HCT116 (cell line): ENCODE data around the gene IFIT5. TPM values are rescaled to one million over a fixed set of nuclear protein-coding genes. Genes with fewer than 3 reads are reported as not detected.

Source experiments
- ATAC-seq: fragments of 200-7000 bp; cut with Tn5 transposase; 2 replicates; pipeline ENCODE4 v1.9.1; 2020; ENCODE audit warnings: mild to moderate bottlenecking, moderate library complexity
- BruUV-seq: library from RNA; stranded (reverse); fragments of 400-500 nt; replicated peaks from 2 replicates; lab custom pipeline; 2021; lab: Mats Ljungman, UMichigan
- CTCF ChIA-PET: fragments of 300-600 bp; sonication (Branson Sonifier 250); formaldehyde crosslinking; loops from one replicate; lab custom pipeline; 2021; ENCODE audit warnings: antibody characterized with exemption; lab: Charles Lee
- POLR2A ChIA-PET: fragments of 300-600, 350-600 bp; sonication (Branson Sonifier 250); formaldehyde crosslinking; loops from one replicate; lab custom pipeline; 2021; ENCODE audit warnings: antibody characterized with exemption; lab: Charles Lee
- RAD21 ChIA-PET, 2 experiments: fragments of 300-600 bp; sonication (Branson Sonifier 250); formaldehyde crosslinking; loops; one replicate each; lab custom pipeline; 2023; ENCODE audit warnings: low total read pairs in 2 of 2; ENCODE audit not compliant: uncharacterized antibody in 2 of 2, unreplicated experiment in 2 of 2, low non-redundant PET in 1 of 2; lab: Charles Lee
- DNase-seq: peaks from one replicate; pipeline ENCODE4 v3.0.0-alpha.2; 2010; ENCODE audit warnings: low read depth, low spot score
- H2AFZ ChIP-seq: fragments of 200-600 bp; shearing (Covaris generic), sonication (generic); 2 replicates; pipeline ENCODE4 v1.6.1; 2017; ENCODE audit warnings: low read depth, mixed run types, mixed read lengths, antibody characterized with exemption, low read length; ENCODE audit not compliant: poor library complexity, severe bottlenecking
- H3K27ac ChIP-seq: 2 replicates; pipeline ENCODE4 v1.5.1; 2012; ENCODE audit warnings: low read depth, low read length
- H3K27me3 ChIP-seq: fragments of 200-600 bp; sonication (generic); 2 replicates; pipeline ENCODE4 v1.6.1; 2016; ENCODE audit warnings: mixed run types, low read length, mixed read lengths; ENCODE audit not compliant: insufficient read depth
- H3K36me3 ChIP-seq, 2 experiments: fragments of 200-500 bp in 1 of 2; fragments of 200-600 bp in 1 of 2; sonication (Bioruptor generic) in 1 of 2; sonication (generic) in 1 of 2; 2 replicates each; pipeline versions ENCODE4 v1.5.1 to v1.6.1; 2014 to 2016; ENCODE audit warnings: low read length in 2 of 2, inconsistent platforms in 1 of 2, mixed read lengths in 1 of 2, mixed run types in 1 of 2; ENCODE audit not compliant: insufficient read depth in 2 of 2, control insufficient read depth in 1 of 2
- H3K4me1 ChIP-seq, 2 experiments: fragments of 200-600 bp in 1 of 2; sonication (generic) in 1 of 2; 2 replicates each; pipeline versions ENCODE4 v1.5.1 to v1.6.1; 2012 to 2017; ENCODE audit warnings: low read length in 2 of 2, inconsistent platforms in 1 of 2, mild to moderate bottlenecking in 1 of 2, mixed read lengths in 1 of 2, mixed run types in 1 of 2, moderate library complexity in 1 of 2; ENCODE audit not compliant: insufficient read depth in 2 of 2, control insufficient read depth in 1 of 2
- H3K4me2 ChIP-seq: fragments of 200-600 bp; sonication (generic); 2 replicates; pipeline ENCODE4 v1.6.1; 2017; ENCODE audit warnings: mixed run types, low read length, mixed read lengths
- H3K4me3 ChIP-seq, 2 experiments: fragments of 200-600 bp in 1 of 2; sonication (generic) in 1 of 2; replicated peaks in 1 of 2; 2 replicates each; pipeline ENCODE4 v1.5.1; 2011 to 2016; ENCODE audit warnings: low read length in 2 of 2, control low read depth in 1 of 2, low read depth in 1 of 2, mild to moderate bottlenecking in 1 of 2, mixed read lengths in 1 of 2, mixed run types in 1 of 2
- H3K79me2 ChIP-seq: fragments of 200-600 bp; sonication (generic); 2 replicates; pipeline ENCODE4 v1.6.1; 2017; ENCODE audit warnings: mild to moderate bottlenecking, mixed run types, low read length, moderate library complexity, mixed read lengths; ENCODE audit not compliant: insufficient read depth
- H3K9ac ChIP-seq: fragments of 200-600 bp; sonication (generic); 2 replicates; pipeline ENCODE4 v1.6.1; 2016; ENCODE audit warnings: low read length, mixed read lengths
- H3K9me2 ChIP-seq: fragments of 200-600 bp; sonication (generic), shearing (Covaris generic); 2 replicates; pipeline ENCODE4 v1.6.1; 2017; ENCODE audit warnings: mixed run types, mild to moderate bottlenecking, moderate library complexity; ENCODE audit not compliant: insufficient read depth
- H3K9me3 ChIP-seq, 2 experiments: fragments of 200-500 bp in 1 of 2; fragments of 200-600 bp in 1 of 2; sonication (Bioruptor generic) in 1 of 2; sonication (generic) in 1 of 2; 2 replicates each; pipeline ENCODE4 v1.6.1; 2014 to 2017; ENCODE audit warnings: low read length in 2 of 2, mixed read lengths in 2 of 2, inconsistent platforms in 1 of 2, low read depth in 1 of 2, mild to moderate bottlenecking in 1 of 2, mixed run types in 1 of 2, moderate library complexity in 1 of 2; ENCODE audit not compliant: control insufficient read depth in 1 of 2, insufficient read depth in 1 of 2
- H4K20me1 ChIP-seq: fragments of 200-600 bp; sonication (generic), shearing (Covaris generic); 2 replicates; pipeline ENCODE4 v1.6.1; 2017; ENCODE audit warnings: mixed run types, mild to moderate bottlenecking, moderate library complexity; ENCODE audit not compliant: insufficient read depth
- CBX3 ChIP-seq: IDR thresholded peaks from 2 replicates; pipeline ENCODE4 v1.6.1; 2012; ENCODE audit warnings: low read depth
- FOSL1 ChIP-seq: IDR thresholded peaks from 2 replicates; pipeline ENCODE4 v1.6.1; 2012; ENCODE audit warnings: low read depth
- SIN3A ChIP-seq: IDR thresholded peaks from 2 replicates; pipeline ENCODE4 v1.6.1; 2012; ENCODE audit warnings: low read depth
- ZNF274 ChIP-seq: fragments of 200-500 bp; sonication (Bioruptor generic); IDR thresholded peaks from 2 replicates; pipeline ENCODE4 v1.6.1; 2014; ENCODE audit warnings: mild to moderate bottlenecking, low read depth, low read length, inconsistent platforms
- intact Hi-C: fragments of 100-400 bp; cut with micrococcal nuclease; formaldehyde crosslinking; loops from 2 replicates; pipeline ENCODE4 v1.10.0; 2022
- total RNA-seq: library from RNA; stranded (reverse); gene quantifications from one replicate; pipeline ENCODE4 v1.2.1, GENCODE V29; 2021; ENCODE audit not compliant: unreplicated experiment
- TF ChIP-seq, protein P1 (sequence below): IDR thresholded peaks from 2 replicates; pipeline ENCODE4 v1.6.1; 2012

Gene IFIT5
- total RNA-seq, 1 experiment from 2014 or later, result 11.1 TPM

DNA sequence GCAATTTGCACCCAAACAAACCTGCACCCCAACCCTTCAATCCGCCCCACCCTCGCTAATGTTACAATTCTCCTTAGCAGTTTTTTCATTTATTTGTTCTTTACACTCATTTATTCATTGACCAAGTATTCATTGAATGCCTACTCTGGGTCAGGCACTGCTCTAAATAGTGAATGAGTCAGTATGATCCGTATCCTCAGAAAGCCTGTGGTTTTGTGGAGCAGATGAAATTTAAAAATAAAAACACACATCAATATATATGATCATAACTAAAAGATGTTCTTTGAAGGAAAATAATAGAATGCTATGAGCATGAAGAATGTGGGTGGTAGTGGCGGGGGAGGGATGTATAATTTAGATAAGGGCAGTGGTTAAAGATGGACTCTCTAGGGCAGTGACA, 13.3 kb downstream of the IFIT5 start:
- peak; percentile 30; the same call in 1 of the 2 replicates for TF ChIP-seq FOSL1
- TF ChIP-seq, protein P1, sequence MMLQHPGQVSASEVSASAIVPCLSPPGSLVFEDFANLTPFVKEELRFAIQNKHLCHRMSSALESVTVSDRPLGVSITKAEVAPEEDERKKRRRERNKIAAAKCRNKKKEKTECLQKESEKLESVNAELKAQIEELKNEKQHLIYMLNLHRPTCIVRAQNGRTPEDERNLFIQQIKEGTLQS, result no peak
- TF ChIP-seq, all 23 proteins: peak for 1
- Histone ChIP-seq H2AFZ (no peak overlapping the region), H3K4me2 (peak overlapping the region; percentile 36; the same call in 1 of the 2 replicates), H3K9ac (no peak overlapping the region), H4K20me1 (no peaks in the 10 kb centered on the region), H3K9me3 (no peaks in the 10 kb centered on the region), H3K9me2 (no peaks in the 10 kb centered on the region), H3K4me3 (no peak overlapping the region), H3K79me2 (no peaks in the 10 kb centered on the region), H3K27ac (no peak overlapping the region), H3K4me1 (peaks cover 2 to 19% of the 10 kb centered on the region in 2 experiments; a peak in 2 of 4 replicates), H3K36me3 (no peaks in the 10 kb centered on the region), H3K27me3 (no peaks in the 10 kb centered on the region)
- ATAC-seq (peak; percentile 49; the same call in 1 of the 2 replicates), DNase-seq (no peak)
- intact Hi-C loops, result loop anchor here (2.0 to 5.0 kb wide), 3 partner anchors 711 to 1435 kb away; no protein-coding TSS in a partner anchor
- RAD21 ChIA-PET, result no interaction called here
- no TSS peak for BruUV-seq
- CTCF ChIA-PET, result no interaction called here
- POLR2A ChIA-PET, result no interaction called here

DNA sequence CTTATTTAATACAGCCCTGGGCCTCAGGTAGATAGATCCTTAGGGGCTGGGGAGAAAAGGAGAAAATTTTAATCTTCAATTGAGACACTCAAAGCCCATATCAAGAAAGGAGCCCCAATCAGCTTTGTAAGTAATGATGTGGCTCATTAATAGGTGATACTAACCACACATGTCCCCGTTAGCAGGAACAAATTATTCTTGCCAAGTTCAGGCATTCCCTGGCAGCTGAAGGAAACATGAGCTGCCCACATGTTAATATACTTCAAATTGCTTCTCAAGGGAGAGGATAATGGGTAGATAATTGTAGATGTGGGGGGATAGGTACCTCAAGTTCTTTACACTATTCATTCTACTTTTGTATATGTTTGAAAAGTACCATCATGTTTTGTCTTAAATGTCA, 14.5 kb downstream of the IFIT5 start:
- Histone ChIP-seq H3K9ac (no peak overlapping the region), H3K4me2 (no peak overlapping the region), H3K4me1 (peaks cover 2 to 19% of the 10 kb centered on the region in 2 experiments; a peak in 2 of 4 replicates), H3K27ac (no peak overlapping the region), H3K4me3 (no peak overlapping the region), H4K20me1 (no peaks in the 10 kb centered on the region), H3K36me3 (no peaks in the 10 kb centered on the region), H3K27me3 (no peaks in the 10 kb centered on the region), H2AFZ (no peak overlapping the region), H3K9me3 (no peaks in the 10 kb centered on the region), H3K9me2 (no peaks in the 10 kb centered on the region), H3K79me2 (no peaks in the 10 kb centered on the region)
- intact Hi-C loops, result loop anchor here (5.0 kb wide), 2 partner anchors 1153 to 1433 kb away; no protein-coding TSS in a partner anchor
- ChIA-PET RAD21 (no interaction called here), CTCF (interaction anchor here (1.2 kb wide), 1 partner anchor 38 kb away, joined by 3 read pairs; no protein-coding TSS in a partner anchor), POLR2A (no interaction called here)
- DNase-seq (no peak), ATAC-seq (no peak)
- TF ChIP-seq CBX3 (no peak), ZNF274 (no peak), SIN3A (no peak)
- no TSS peak for BruUV-seq
